Activated CD4-positive, alpha-beta memory T cell treated with anti-CD3 and anti-CD28 coated beads for 36 hours (primary cell): ENCODE measurements around the gene SH3RF3. TPM values are rescaled to one million over a fixed set of nuclear protein-coding genes. Genes with fewer than 3 reads are reported as not detected.

Experiments used
- CTCF ChIA-PET: fragments of 350-600 bp; sonication (Branson Sonifier 250); formaldehyde crosslinking; loops from one replicate; lab custom pipeline; 2021; ENCODE audit warnings: antibody characterized with exemption, inconsistent platforms; lab: Charles Lee
- POLR2A ChIA-PET: fragments of 350-600 bp; sonication (Branson Sonifier 250); formaldehyde crosslinking; loops from one replicate; lab custom pipeline; 2021; ENCODE audit warnings: antibody characterized with exemption; lab: Charles Lee
- DNase-seq: peaks from one replicate; pipeline ENCODE4 v3.0.0-alpha.2; 2020
- H3K27ac Mint-ChIP-seq: one replicate; pipeline ENCODE4 v1.8.0; 2021; ENCODE audit warnings: mixed read lengths
- H3K27me3 Mint-ChIP-seq: one replicate; pipeline ENCODE4 v1.8.0; 2021; ENCODE audit warnings: mixed read lengths
- H3K36me3 Mint-ChIP-seq: one replicate; pipeline ENCODE4 v1.8.0; 2021; ENCODE audit warnings: mixed read lengths
- H3K4me1 Mint-ChIP-seq: one replicate; pipeline ENCODE4 v1.8.0; 2021; ENCODE audit warnings: low read depth, mixed read lengths
- H3K4me3 Mint-ChIP-seq: one replicate; pipeline ENCODE4 v1.8.0; 2021; ENCODE audit warnings: mild to moderate bottlenecking, mixed read lengths
- H3K9me3 Mint-ChIP-seq: one replicate; pipeline ENCODE4 v1.8.0; 2021; ENCODE audit warnings: mixed read lengths
- intact Hi-C: fragments of 100-400 bp; cut with micrococcal nuclease; formaldehyde crosslinking; loops from one replicate; pipeline ENCODE4 v1.15.1; 2023
- total RNA-seq, 2 experiments: library from RNA; stranded (reverse); gene quantifications; one replicate each; pipeline ENCODE4 v1.2.3, GENCODE V29; 2021

Gene SH3RF3
- total RNA-seq, 2 experiments from 2014 or later: 0.33 to 0.34 TPM

- ChIA-PET CTCF (no interaction called here), POLR2A (no interaction called here)
- no peak for DNase-seq
- Mint-ChIP-seq H3K27ac (no peak overlapping the region), H3K27me3 (peaks cover 15% of the 10 kb centered on the region), H3K36me3 (no peaks in the 10 kb centered on the region), H3K9me3 (no peaks in the 10 kb centered on the region), H3K4me3 (no peak overlapping the region), H3K4me1 (no peaks in the 10 kb centered on the region)
- intact Hi-C loops: no loop called here
Observed at GRCh38 chr2:109188898-109189297, 59.9 kb downstream of the SH3RF3 start.

- Mint-ChIP-seq H3K27ac (no peak overlapping the region), H3K9me3 (no peaks in the 10 kb centered on the region), H3K4me1 (no peaks in the 10 kb centered on the region), H3K36me3 (no peaks in the 10 kb centered on the region), H3K4me3 (no peak overlapping the region), H3K27me3 (peaks cover 15% of the 10 kb centered on the region)
- CTCF ChIA-PET: no interaction called here
- DNase-seq: no peak
- intact Hi-C loops: no loop called here
- POLR2A ChIA-PET: no interaction called here
Observed at GRCh38 chr2:109189751-109190150, 60.7 kb downstream of the SH3RF3 start.

GRCh38 chr2:109193807-109194619 lies 65.0 kb downstream of the SH3RF3 start:
- no peaks in the 10 kb centered on the region for H3K36me3 Mint-ChIP-seq
- POLR2A ChIA-PET: no interaction called here
- CTCF ChIA-PET: no interaction called here
- no peak overlapping the region for H3K27ac Mint-ChIP-seq
- H3K27me3 Mint-ChIP-seq: peaks cover 14% of the 10 kb centered on the region
- no peaks in the 10 kb centered on the region for H3K4me1 Mint-ChIP-seq
- H3K9me3 Mint-ChIP-seq: no peaks in the 10 kb centered on the region
- DNase-seq: no peak
- no peak overlapping the region for H3K4me3 Mint-ChIP-seq
- intact Hi-C loops: no loop called here

GRCh38 chr2:109194620-109194937 lies 65.6 kb downstream of the SH3RF3 start:
- H3K4me3 Mint-ChIP-seq: no peak overlapping the region
- no peaks in the 10 kb centered on the region for H3K4me1 Mint-ChIP-seq
- no peak for DNase-seq
- no peaks in the 10 kb centered on the region for H3K36me3 Mint-ChIP-seq
- CTCF ChIA-PET: no interaction called here
- no peaks in the 10 kb centered on the region for H3K9me3 Mint-ChIP-seq
- H3K27me3 Mint-ChIP-seq: peaks cover 12% of the 10 kb centered on the region
- H3K27ac Mint-ChIP-seq: no peak overlapping the region
- intact Hi-C loops: no loop called here
- POLR2A ChIA-PET: no interaction called here

GRCh38 chr2:109195193-109196045 lies 66.4 kb downstream of the SH3RF3 start:
- Mint-ChIP-seq H3K4me3 (no peak overlapping the region), H3K9me3 (no peaks in the 10 kb centered on the region), H3K36me3 (no peaks in the 10 kb centered on the region), H3K27ac (no peak overlapping the region), H3K4me1 (no peaks in the 10 kb centered on the region), H3K27me3 (peaks cover 12% of the 10 kb centered on the region)
- intact Hi-C loops: no loop called here
- no peak for DNase-seq
- POLR2A ChIA-PET: no interaction called here
- CTCF ChIA-PET: no interaction called here

GRCh38 chr2:109196081-109196875 lies 67.3 kb downstream of the SH3RF3 start:
- no peaks in the 10 kb centered on the region for H3K9me3 Mint-ChIP-seq

GRCh38 chr2:109197491-109198418 lies 68.8 kb downstream of the SH3RF3 start:
- Mint-ChIP-seq H3K4me1 (no peaks in the 10 kb centered on the region), H3K4me3 (no peak overlapping the region), H3K36me3 (no peaks in the 10 kb centered on the region), H3K9me3 (no peaks in the 10 kb centered on the region), H3K27me3 (peaks cover 7% of the 10 kb centered on the region), H3K27ac (no peak overlapping the region)
- intact Hi-C loops: no loop called here
- CTCF ChIA-PET: no interaction called here
- POLR2A ChIA-PET: no interaction called here
- DNase-seq: no peak

More at GRCh38 chr2:109196081-109196875, 67.3 kb downstream of the SH3RF3 start:
- POLR2A ChIA-PET: no interaction called here
- no peak overlapping the region for H3K27ac Mint-ChIP-seq
- DNase-seq: no peak
- no peaks in the 10 kb centered on the region for H3K4me1 Mint-ChIP-seq
- CTCF ChIA-PET: no interaction called here
- no peak overlapping the region for H3K4me3 Mint-ChIP-seq
- intact Hi-C loops: no loop called here
- no peaks in the 10 kb centered on the region for H3K36me3 Mint-ChIP-seq
- peaks cover 9% of the 10 kb centered on the region for H3K27me3 Mint-ChIP-seq

GRCh38 chr2:109199790-109200189 lies 70.8 kb downstream of the SH3RF3 start:
- no peaks in the 10 kb centered on the region for H3K36me3 Mint-ChIP-seq
- ChIA-PET POLR2A (no interaction called here), CTCF (no interaction called here)
- peaks cover 7% of the 10 kb centered on the region for H3K27me3 Mint-ChIP-seq
- H3K27ac Mint-ChIP-seq: no peak overlapping the region
- intact Hi-C loops: no loop called here
- DNase-seq: no peak
- H3K4me1 Mint-ChIP-seq: no peaks in the 10 kb centered on the region
- H3K9me3 Mint-ChIP-seq: no peaks in the 10 kb centered on the region
- H3K4me3 Mint-ChIP-seq: no peak overlapping the region

- H3K4me1 Mint-ChIP-seq: no peaks in the 10 kb centered on the region
- H3K36me3 Mint-ChIP-seq: no peaks in the 10 kb centered on the region
- CTCF ChIA-PET: no interaction called here
- peaks cover 7% of the 10 kb centered on the region for H3K27me3 Mint-ChIP-seq
- intact Hi-C loops: no loop called here
- no peaks in the 10 kb centered on the region for H3K9me3 Mint-ChIP-seq
- POLR2A ChIA-PET: no interaction called here
- H3K27ac Mint-ChIP-seq: no peak overlapping the region
- H3K4me3 Mint-ChIP-seq: no peak overlapping the region
- DNase-seq: no peak
Observed at GRCh38 chr2:109200616-109201464, 71.8 kb downstream of the SH3RF3 start.

- POLR2A ChIA-PET: no interaction called here
- no peaks in the 10 kb centered on the region for H3K4me1 Mint-ChIP-seq
- H3K4me3 Mint-ChIP-seq: no peak overlapping the region
- intact Hi-C loops: no loop called here
- no peak for DNase-seq
- CTCF ChIA-PET: no interaction called here
- H3K9me3 Mint-ChIP-seq: no peaks in the 10 kb centered on the region
- peaks cover 7% of the 10 kb centered on the region for H3K27me3 Mint-ChIP-seq
- no peak overlapping the region for H3K27ac Mint-ChIP-seq
- no peaks in the 10 kb centered on the region for H3K36me3 Mint-ChIP-seq
Observed at GRCh38 chr2:109201465-109202327, 72.7 kb downstream of the SH3RF3 start.
